Measurements from ENCODE around the gene SPRING1.
"Not testable (repeated sequence)": the region's sequence is repeated elsewhere in the genome, so short reads cannot be mapped to it uniquely, and the experiment has no call there.

Gene SPRING1

DNA sequence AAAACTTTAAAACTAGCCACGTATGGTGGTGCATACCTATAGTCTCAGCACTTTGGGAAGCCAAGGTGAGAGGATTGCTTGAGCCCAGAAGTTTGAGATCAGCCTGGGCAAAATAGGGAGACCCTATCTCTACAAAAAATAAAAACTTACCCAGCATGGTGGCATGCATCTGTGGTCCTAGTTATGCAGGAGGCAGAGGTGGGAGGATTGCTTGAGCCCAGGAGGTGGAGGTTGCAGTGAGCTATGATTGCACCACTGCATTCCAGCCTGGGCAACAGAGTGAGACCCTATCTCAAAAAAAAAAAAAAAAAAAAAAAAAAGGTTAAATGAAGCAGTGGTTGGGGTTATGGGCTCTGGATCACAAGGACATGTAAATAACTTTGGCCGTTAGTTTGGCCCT, 4.9 kb upstream of the SPRING1 start:
- DNase-seq (ENCODE audit: low read depth, low spot score), result not testable (repeated sequence)

DNA sequence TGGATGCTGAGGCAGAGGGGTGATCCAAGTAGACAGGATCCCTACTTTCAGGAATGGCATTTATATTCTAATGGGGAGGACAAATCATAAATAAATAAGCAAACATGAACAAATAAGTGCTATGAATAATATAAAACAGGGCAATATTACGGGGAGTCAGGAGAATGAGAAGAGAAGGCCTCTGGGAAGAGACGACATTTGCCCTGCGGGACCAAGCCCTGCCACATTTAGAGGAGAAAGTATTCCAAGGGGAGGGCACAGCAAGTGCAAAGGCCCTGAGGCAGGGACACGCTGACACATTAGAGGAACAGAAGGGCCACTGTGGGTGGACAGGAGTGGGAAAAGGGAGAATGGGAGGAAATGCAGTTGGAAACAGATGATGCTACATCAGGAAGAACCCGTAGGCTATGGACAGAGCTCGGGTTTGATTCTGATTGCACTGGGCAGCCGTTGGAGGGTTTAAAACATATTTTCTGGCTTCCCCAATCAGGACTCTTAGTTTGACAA, 1.6 kb upstream of the SPRING1 start:
- DNase-seq (ENCODE audit: low read depth, low spot score), result no peak

DNA sequence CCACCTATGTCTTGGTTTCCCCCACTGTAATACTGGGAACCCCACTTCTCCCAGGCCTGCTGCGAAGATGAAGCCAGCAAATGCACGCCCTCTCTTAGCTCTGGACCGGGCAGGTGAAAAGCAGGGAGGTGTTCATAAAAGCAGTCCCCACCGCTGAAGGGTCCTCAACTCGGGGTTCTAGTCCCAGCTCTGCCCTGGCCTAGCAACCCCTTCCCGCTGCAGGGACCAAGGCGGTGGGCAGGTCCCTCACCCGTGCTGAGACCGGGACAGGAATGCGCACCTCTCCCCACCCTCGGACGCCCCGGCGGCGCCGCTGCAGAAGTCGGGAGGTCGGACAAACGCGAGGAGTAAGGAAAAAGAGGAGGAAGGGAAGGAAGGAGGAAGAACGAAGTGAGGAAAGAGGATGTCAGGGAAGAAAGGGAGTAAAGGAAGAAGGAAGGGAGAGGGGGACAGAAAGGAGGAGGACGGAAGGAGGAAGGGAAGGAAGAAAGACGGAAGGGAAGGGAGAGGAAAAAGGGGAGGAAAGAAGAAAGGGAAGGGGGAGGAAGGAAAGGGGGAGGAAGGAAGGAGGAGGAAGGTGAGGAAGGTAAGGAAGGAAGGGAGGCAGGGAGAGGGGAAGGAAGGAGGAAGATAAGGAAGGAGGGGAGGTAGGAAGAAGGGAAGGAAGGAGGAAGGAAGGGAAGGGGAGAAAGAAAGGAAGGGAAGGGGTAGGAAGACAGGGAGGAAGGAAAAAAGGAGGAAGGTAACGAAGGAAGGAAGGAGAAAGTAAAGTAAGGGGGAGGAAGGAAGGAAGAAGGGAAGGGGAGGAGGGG, 701 bp downstream of the SPRING1 start:
- no peak for DNase-seq (ENCODE audit: low read depth, low spot score)

DNA sequence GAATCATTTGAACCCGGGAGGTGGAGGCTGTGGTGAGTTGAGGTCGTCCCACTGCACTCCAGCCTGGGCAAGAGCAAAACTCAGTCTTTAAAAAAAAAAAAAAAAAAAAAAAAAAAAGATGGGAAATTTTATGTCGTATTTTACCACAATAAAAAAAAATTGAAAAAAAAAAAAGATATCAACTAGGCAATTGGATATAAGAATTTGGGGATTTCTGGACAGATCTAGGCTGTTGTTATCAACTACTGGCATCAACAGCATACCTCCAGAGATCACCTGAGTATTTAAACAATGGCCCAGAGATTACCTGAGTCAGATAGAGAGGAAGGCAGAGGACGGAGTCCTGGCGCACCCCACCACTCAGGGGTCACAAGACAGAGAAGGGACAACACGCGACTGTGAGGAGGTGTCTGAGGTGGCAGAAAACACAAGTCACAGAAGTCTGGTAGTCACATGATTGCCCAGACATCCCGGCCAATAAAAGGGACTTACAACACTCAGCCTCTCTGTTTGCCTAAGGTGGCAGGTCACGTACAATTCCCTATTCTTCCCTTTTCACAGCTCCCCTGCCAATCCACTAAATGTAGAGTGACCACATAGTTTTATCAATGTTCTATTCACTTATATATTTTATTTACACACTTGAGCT, 1.8 kb downstream of the SPRING1 start:
- DNase-seq (ENCODE audit: low read depth, low spot score), result no peak

DNA sequence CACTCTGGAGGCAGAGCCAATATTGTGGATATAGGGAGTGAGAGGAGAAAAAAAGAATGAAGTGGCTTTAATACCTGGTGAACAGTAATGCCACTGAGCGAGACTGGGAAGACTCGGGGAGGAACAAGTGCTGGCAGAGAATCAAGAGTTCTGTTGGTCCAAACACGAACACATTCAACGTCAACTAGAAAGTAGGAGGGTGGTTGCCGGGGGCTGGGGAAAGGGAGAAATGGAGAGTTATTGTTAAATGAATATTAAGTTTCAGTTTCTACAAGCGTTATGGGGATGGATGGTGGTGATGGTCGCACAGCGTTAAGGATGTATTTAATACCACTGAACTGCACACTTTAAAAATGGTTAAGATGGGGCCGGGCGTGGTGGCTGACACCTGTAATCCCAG, 2.8 kb downstream of the SPRING1 start:
- no peak for DNase-seq (ENCODE audit: low read depth, low spot score)

DNA sequence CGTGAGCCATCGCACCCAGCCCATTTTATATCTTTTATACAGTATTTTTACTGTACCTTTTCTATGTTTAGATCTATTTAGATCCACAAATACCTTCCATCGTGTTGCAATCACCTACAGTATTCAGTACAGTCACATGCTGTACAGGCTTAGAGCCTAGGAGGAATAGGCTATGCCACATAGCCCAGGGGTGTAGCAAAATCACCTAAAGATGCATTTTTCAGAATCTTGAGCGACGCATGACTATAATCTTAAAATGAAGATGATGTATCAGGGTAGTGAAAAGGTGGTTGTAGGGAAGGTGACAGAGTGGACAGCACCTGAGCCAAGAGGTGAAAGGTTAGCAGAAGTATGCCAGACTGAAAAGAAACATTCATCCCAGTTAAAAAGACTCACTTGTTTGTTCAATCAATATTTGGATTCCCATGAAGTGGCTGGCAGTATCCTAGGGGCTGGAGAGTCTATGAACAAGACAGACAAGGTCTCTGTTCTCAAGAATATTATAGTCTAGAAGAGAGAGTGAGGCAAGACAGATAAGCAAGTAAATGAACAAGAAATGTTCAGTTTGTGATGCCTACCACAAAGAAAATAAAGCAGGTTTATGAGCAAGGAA, 3.6 kb downstream of the SPRING1 start:
- DNase-seq (ENCODE audit: low read depth, low spot score), result no peak

DNA sequence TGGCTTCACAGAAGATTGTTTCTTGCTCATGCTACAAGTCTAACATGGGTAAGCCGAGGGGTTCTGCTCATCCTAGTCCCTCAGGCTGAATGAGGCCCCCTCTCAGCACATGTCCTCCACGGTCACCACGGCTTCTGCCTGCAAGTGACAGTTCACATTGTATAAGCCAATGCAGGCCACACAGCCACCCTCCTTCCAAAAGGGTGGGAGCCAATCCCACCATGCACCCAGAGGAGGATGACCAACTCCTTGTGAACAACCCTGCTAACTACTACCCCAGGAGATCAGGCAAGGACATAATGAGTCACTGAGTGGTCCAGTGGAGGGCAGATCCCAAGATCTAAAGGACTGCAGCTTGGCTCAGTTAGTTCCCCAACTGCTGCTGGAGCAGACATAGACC, 6.1 kb downstream of the SPRING1 start:
- no peak for DNase-seq (ENCODE audit: low read depth, low spot score)

DNA sequence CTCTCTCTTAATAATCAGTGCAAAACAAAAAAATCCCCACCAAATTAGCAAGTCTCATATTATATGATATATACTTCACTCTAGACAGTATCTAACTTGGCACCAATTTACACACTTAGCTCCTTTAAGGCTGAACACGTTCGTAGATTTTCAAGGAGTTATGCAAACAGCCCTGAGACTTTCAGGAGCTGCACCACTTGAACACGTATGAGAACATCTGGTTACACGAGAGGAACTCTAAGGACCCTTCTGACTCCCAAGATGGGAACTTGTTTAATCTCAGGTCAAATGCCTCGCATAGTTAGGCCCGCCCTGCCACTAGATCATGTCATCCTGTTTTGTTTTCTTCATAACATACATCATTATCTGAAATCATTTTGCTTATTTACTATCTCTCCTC, 10.0 kb downstream of the SPRING1 start:
- no peak for DNase-seq (ENCODE audit: low read depth, low spot score)

DNA sequence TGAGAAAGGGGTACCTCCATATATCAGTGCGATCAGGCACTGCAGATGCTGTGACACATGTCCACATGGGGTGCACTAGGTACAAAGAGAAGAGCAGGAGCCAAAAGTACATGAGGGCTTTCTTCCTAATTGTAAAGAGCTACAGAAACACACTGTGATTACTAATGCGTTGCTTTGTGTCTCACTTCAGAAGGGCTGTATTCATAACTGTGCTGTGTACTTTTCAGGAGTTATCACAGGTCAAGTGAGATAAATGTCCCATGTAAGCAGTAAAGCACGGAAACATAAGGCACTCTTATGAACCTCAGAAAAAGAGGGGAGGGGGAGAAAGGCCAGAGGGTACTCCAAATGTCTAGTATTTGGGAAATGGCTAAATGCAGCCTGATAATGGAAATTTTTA, 10.6 kb downstream of the SPRING1 start:
- DNase-seq (ENCODE audit: low read depth, low spot score), result no peak

DNA sequence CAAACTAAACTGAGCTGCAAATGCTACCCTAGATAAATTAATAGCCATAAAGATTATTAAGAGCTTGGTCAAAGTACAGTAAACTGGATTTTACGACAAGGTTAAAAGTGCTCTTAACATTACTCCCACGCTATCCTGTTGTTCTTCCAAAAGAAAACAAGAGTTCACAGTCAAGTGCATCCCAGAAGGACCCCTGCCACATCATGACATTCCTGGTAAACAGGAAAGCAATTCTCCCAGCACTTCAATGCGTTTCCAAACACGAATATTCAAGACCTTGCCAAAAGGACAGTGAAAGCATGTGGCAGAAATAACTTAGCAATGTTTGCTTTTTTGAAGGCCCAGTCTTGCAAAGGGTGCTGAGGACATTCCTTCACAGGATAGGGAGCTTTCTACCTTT, 11.2 kb downstream of the SPRING1 start:
- no peak for DNase-seq (ENCODE audit: low read depth, low spot score)

DNA sequence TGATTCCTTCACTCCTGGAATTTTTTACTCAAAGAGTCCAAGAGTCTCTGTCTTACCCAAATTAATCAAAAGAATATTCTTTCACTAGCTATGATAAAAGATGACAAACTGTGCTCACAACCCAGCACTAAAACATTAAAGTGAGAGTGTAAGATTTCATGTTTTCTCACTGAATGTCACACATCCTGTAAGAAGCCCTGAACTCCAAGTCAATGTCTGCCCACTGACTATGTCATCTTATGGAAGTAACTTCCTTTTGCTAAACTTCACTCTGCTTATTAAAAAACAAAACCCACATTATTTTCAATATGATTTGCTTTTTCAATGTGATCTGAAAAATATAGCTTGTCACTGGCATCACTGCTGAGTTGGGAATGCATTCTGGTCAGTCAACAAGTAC, 15.6 kb downstream of the SPRING1 start:
- no peak for DNase-seq (ENCODE audit: low read depth, low spot score)

DNA sequence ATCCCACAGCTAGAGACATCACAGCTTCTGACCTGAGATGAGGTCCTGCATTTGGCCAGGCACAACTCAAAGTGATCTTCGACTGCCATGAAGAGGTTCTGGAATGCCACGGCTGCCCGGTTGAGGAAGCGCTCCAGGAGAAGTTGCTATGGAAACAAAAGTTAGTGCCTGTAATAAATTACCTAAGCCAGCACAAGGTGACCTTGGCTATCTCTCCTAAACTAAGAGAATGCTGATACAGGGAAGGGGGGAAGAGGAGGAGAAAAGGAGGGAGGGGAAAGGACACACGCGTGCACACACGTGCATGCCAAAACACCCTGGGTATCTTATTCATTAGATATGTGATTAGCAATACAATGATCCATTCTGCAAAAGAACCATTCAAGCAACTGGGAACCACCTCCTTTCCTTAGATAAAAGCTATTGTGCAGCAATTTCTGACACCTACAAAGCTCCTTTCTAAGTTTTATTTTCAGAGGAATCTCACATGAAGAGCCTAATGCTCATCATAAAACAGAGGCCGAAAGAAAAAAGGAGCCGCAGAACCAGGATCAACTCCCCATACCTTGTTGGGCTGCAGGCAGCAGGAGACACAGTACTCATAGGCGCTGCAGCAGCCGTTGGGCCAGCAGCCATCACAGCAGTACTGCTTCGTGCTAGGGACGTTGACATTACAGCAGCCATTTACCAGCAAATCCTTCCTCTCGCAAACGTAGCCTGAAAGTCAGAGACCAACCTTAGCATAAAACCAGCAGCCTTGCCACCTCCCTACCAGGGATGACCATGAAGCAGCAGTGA, 17.9 kb downstream of the SPRING1 start:
- DNase-seq (ENCODE audit: low read depth, low spot score), result no peak

DNA sequence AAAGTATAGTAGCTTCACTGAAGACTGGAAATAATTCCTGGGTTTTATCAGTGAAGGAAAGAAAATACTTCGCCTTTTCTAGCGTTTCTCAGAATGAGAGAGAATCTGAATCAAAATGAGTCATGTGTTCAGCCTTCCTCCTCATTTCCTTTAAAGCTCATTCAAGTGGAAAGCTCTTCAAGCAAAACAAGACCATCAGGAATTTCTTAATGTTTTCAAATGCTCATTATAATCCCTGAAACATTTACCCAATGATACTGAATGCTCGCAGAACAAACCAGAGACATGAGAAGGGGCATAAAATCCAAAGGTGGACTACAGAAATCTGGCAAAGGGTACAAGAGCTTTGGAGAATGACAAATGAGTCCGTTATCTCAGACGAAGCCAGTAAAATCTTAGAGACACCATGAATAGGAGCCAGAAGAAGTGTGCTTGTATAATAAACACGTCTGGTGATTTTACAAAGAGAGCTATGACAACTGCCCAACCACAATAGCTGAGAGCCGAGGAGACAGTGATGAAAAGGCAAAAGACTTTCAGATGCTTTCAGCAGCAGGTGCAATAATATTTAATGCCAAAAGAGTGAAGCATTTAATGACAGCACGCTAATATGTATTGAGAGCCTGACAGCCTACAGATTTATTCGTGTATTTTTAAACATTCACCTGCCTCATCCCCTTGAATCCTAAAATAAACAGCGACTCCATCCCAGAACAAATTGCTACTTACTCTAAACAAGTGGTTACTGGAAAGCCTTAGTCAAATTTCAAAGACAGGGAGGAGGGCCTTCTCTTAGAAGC, 19.0 kb downstream of the SPRING1 start:
- DNase-seq (ENCODE audit: low read depth, low spot score), result no peak

DNA sequence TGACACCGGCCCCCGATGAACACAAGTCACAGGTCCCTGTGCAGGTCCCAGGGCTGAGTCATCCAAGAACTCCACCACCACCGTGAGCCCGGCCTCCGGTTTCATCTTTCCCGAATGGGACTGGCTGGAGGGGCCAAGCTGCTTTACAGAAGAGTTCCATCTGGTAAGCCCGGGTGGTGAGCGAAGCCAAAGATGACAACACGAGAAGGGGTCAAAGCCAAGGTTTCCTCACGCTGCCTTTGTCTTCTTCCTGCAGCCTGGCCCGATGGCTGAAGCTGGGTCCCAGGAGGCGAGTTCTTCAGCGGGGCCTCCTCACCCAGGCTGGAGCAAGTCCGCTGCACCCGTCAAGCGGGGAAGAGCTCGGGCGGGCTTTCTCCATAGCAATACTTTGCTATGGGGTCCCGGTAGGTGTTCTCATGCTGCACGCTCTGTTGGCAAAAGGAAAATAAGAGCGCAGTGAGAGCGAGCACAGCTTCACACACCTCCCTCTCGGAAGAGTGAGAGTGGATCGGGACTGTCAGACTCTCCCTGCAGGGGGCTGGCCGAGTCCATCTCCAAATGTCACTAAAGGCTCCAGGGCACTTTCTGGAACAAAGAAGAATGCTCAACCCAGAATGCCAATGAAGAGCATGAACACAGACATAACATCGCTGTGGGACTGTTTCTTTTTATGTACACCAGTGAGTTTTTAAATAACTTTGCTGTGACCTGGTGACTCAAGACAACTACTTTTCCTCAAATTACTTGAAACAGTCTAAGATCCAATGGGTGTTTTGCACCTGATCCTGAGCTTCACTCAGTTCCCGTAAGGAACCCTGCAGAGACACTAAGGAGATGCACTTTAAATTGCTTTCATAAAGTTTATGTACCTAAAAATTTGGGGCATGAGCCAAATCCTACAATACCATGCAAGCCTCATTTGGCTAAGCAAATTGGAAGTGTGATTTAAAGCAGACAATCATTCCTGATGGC, 20.1 kb downstream of the SPRING1 start:
- DNase-seq (ENCODE audit: low read depth, low spot score), result peak; percentile 23

DNA sequence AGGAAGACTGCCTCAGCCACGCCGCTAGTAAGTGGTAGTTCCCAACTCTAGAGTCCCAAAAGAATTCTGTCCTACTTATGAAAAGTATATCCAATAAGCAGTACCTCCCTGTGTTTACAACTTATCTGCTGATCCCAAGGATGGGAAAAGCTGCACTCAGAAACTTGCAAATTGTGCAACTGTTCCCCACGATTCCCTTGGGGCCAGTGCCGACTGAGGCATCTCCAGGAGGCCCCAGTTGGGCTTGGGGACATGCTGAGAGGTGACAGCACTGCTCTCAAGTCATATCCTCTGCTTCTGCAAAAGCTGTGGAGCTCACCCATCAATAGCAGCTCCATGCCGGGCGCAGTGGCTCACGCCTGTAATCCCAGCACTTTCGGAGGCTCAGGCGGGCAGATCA, 23.7 kb downstream of the SPRING1 start:
- no peak for DNase-seq (ENCODE audit: low read depth, low spot score)

DNA sequence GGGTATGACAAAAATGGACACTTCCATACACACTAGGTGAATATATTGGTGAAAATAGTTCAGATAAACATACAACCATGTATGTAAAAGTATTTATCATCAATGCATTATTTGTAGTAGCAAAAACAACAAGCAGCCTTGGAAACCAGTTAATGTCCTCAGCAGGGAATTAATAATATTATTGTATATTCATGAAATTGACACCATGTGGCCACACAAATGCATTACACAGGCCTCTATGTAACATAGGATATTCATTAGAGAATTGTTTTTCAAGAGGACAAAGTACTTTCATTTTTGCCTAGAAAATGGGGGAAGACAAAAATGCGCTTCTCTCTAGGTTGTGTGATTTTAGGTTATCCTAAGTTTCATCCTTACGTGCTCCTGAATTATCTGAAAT, 24.3 kb downstream of the SPRING1 start:
- no peak for DNase-seq (ENCODE audit: low read depth, low spot score)

DNA sequence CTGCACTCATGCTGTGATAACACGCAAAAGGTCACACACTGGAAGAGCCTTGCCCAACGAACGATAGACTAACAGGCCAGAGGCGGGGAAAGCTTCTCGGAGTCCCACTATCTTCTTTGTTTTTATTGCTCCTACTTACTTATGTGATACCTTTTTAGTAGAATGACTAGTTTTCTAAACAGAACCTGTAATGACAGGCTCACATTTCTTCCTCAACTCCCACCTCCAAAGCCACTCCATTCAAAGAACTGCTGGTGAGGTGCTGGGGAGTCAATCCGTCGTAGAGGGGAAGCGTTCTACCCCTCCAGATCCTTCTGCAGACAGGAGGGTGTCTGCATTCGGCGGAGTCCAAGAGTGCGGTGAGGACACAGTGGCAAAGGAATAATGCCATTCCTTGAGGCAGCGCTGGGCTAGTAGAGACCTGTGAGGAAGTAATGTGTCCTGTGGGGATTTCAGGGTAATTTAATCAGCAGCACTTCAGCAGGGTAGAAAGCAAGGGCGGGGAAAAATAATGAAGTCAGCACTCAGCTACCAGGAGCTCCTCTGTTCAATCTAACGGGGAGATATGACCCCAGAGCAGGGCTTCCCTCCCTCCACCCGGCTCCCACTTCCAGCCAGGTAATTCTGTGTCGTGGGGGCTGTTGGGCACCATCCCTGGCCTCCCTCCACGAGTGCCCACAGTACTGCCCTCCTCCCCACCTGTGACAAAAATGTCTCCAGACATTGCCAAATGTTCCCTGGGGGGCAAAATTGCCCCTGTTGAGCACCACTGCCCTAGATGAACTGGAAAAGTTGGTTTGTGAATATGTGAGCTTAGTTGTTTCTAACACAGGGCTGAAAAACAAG, 25.2 kb downstream of the SPRING1 start:
- DNase-seq (ENCODE audit: low read depth, low spot score), result no peak

DNA sequence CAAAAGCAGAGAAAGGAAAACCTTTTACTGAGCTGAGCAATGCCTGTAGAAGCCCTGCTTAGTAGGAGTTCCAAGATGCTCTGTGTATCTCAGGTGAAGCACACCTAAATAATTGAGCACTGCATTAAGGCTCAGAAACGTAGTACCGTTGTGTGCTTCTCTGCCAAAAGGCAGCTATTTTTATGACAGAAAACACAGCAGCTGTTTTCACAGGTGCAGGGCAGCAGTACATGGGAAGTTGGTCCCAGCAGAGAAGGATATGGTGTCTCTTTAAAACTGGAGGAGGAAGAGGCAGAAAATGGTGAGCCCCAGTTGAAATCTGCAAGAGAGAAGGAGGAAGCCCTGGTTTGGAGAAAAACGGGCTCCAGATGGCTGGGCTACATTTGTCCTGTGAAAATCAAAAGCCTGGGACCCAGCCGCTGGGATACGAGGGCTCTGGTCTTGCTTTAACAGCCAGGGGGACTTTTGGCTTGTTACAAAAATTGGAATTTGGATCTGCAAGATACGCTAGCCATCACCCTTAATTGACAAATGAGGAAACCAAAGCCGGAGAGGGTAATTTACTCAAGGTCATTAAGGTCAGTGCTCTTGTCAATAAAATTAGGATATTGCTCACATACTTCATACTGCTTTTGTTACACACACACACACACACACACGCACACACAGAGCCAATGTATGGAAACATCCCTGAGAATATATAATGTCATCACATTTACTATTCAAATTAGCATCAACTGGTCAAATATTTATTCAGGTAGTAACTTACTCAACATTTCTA, 27.3 kb downstream of the SPRING1 start:
- no peak for DNase-seq (ENCODE audit: low read depth, low spot score)
